Smooth muscle cell (in vitro differentiated cells): ENCODE measurements around the gene RNU1-3. TPM values are rescaled to one million over a fixed set of nuclear protein-coding genes. Genes with fewer than 3 reads are reported as not detected.
"Not testable (repeated sequence)": the region's sequence is repeated elsewhere in the genome, so short reads cannot be mapped to it uniquely, and the experiment has no call there.

Experiments used
- DNase-seq: peaks from one replicate; lab custom pipeline; 2025; ENCODE audit not compliant: unreplicated experiment; lab: John Stamatoyannopoulos, UW
- H2AFZ ChIP-seq: fragments of 200-600 bp; sonication (generic); 2 replicates; pipeline ENCODE4 v1.6.0; 2016; ENCODE audit warnings: antibody characterized with exemption, low read depth, mild to moderate bottlenecking
- H3F3A ChIP-seq: fragments of 200-600 bp; sonication (generic); 2 replicates; pipeline ENCODE4 v1.6.0; 2017; ENCODE audit warnings: antibody characterized with exemption, low read depth
- H3K27ac ChIP-seq: fragments of 200-600 bp; sonication (generic); 2 replicates; pipeline ENCODE4 v1.5.1; 2016; ENCODE audit warnings: low read depth, mild to moderate bottlenecking
- H3K27me3 ChIP-seq: fragments of 200-600 bp; sonication (generic); 2 replicates; pipeline ENCODE4 v1.6.1; 2016; ENCODE audit warnings: low read depth, mild to moderate bottlenecking
- H3K36me3 ChIP-seq: fragments of 200-600 bp; sonication (generic); 2 replicates; pipeline ENCODE4 v1.5.1; 2016; ENCODE audit warnings: low read depth
- H3K4me1 ChIP-seq: fragments of 200-600 bp; sonication (generic); 2 replicates; pipeline ENCODE4 v1.5.1; 2016; ENCODE audit warnings: low read depth
- H3K4me2 ChIP-seq: fragments of 200-600 bp; sonication (generic); 2 replicates; pipeline ENCODE4 v1.6.0; 2016; ENCODE audit warnings: mild to moderate bottlenecking
- H3K4me3 ChIP-seq: fragments of 200-600 bp; sonication (generic); 2 replicates; pipeline ENCODE4 v1.5.1; 2016; ENCODE audit warnings: mild to moderate bottlenecking
- H3K79me2 ChIP-seq: fragments of 200-600 bp; sonication (generic); 2 replicates; pipeline ENCODE4 v1.6.0; 2016; ENCODE audit warnings: low read depth, mild to moderate bottlenecking
- H3K9ac ChIP-seq: fragments of 200-600 bp; sonication (generic); 2 replicates; pipeline ENCODE4 v1.6.0; 2016; ENCODE audit warnings: low read depth
- H3K9me3 ChIP-seq: fragments of 200-600 bp; sonication (generic); replicated peaks from 2 replicates; pipeline ENCODE4 v1.5.1; 2016; ENCODE audit warnings: low read depth
- H4K20me1 ChIP-seq: fragments of 200-600 bp; sonication (generic); 2 replicates; pipeline ENCODE4 v1.6.0; 2016; ENCODE audit warnings: low read depth
- WGBS: methylation state at CpG from one replicate; pipeline ENCODE4 v1.1.7; 2016; ENCODE audit warnings: low lambda C conversion rate; 5-methylcytosine and 5-hydroxymethylcytosine counted together
- polyA plus RNA-seq: library from polyadenylated mRNA; unstranded; fragments of >200 nt; fragmentation: Nextera tagmentation; extraction: Ambion mirVana; gene quantifications from 2 replicates; pipeline ENCODE4 v1.2.1, GENCODE V29; 2016
- total RNA-seq: library from RNA; depleted of rRNA; stranded (reverse); fragments of >200 nt; gene quantifications from 2 replicates; pipeline ENCODE4 v1.2.3, GENCODE V29; 2014
- TF ChIP-seq, protein P1 (sequence below): fragments of 200-600 bp; sonication (generic); IDR thresholded peaks from 2 replicates; pipeline ENCODE4 v1.5.1; 2017; ENCODE audit warnings: borderline replicate concordance, mild to moderate bottlenecking, antibody characterized with exemption; ENCODE audit not compliant: insufficient read depth, poor library complexity, severe bottlenecking

The RNU1-3 gene
- total and polyA plus RNA-seq, 2 experiments from 2014 or later, result under 0.01 to 4.2 TPM

DNA sequence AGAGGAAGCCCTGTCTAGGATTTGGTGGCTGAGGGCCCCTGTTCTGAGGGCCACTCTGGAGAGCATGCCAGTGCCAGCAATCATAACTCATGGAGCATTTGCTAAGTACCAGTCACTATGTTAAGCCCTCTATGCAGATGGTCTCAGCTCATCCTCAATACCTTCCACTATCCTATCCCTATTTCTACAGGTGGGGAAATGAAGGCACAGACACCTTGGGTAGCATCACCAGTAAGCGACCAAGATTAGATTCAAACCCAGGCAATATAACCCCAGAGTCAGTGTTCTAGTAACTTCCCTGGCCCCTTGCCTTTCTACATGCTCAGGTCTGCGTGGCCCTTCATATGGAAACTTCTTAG lies 45.5 kb downstream of the RNU1-3 start:
- H4K20me1 ChIP-seq, result no peaks in the 10 kb centered on the region
- H3K36me3 ChIP-seq, result peaks cover 5% of the 10 kb centered on the region
- H3K79me2 ChIP-seq, result no peaks in the 10 kb centered on the region
- no peak overlapping the region for H2AFZ ChIP-seq
- H3K9me3 ChIP-seq, result no peaks in the 10 kb centered on the region
- no peak for DNase-seq
- H3K9ac ChIP-seq, result no peak overlapping the region
- H3K4me1 ChIP-seq, result peaks cover 18% of the 10 kb centered on the region
- no peaks in the 10 kb centered on the region for H3K27me3 ChIP-seq
- no peak overlapping the region for H3K27ac ChIP-seq
- TF ChIP-seq, protein P1, sequence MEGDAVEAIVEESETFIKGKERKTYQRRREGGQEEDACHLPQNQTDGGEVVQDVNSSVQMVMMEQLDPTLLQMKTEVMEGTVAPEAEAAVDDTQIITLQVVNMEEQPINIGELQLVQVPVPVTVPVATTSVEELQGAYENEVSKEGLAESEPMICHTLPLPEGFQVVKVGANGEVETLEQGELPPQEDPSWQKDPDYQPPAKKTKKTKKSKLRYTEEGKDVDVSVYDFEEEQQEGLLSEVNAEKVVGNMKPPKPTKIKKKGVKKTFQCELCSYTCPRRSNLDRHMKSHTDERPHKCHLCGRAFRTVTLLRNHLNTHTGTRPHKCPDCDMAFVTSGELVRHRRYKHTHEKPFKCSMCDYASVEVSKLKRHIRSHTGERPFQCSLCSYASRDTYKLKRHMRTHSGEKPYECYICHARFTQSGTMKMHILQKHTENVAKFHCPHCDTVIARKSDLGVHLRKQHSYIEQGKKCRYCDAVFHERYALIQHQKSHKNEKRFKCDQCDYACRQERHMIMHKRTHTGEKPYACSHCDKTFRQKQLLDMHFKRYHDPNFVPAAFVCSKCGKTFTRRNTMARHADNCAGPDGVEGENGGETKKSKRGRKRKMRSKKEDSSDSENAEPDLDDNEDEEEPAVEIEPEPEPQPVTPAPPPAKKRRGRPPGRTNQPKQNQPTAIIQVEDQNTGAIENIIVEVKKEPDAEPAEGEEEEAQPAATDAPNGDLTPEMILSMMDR, result no peak
- peaks cover 13% of the 10 kb centered on the region for H3F3A ChIP-seq
- WGBS, result 91% methylated on average over 2 of the region's 2 CpGs
- no peak overlapping the region for H3K4me3 ChIP-seq
- H3K4me2 ChIP-seq, result no peak overlapping the region

DNA sequence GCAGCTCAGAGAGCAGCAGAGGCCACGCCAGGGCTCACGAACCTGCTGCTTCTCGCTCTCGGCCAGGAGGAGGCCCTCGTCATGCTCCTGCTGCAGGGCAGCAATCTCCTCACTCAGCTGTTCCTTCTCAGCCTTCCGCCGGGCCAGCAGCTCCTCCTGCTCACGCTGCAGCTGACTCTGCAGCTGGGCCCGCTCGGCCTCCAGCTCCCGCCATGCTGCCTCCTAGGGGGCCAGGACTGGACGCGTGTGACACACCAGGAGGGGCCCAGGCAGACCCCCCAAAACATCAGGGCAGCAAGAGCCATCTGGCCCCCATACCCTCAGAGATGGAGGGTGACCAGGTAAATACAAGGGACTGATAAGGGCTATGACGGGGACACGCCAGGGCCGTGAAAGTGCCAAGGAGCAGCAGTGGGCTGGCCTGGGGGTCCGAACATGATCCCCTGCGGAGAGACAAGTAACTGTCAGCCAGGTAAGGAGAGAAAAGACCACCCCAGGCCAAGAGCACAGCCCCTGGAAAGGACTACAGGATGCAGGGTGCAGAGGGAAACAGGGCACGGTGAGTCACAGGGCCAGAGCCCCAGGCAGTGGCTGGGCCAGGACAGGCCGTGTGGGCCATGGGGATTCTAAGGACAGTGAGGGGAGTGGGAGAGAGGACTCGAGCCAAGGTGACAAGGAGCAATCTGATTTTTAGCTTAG lies 46.8 kb downstream of the RNU1-3 start:
- H3K4me2 ChIP-seq, H3K27ac ChIP-seq, H3K4me3 ChIP-seq, H3K9me3 ChIP-seq, H4K20me1 ChIP-seq, H2AFZ ChIP-seq, DNase-seq, H3K79me2 ChIP-seq, H3K27me3 ChIP-seq, H3K9ac ChIP-seq, H3K36me3 ChIP-seq: not testable (repeated sequence)
- H3F3A ChIP-seq, result peaks cover 13% of the 10 kb centered on the region
- WGBS, result 93% methylated on average over 21 of the region's 21 CpGs
- peaks cover 18% of the 10 kb centered on the region for H3K4me1 ChIP-seq

DNA sequence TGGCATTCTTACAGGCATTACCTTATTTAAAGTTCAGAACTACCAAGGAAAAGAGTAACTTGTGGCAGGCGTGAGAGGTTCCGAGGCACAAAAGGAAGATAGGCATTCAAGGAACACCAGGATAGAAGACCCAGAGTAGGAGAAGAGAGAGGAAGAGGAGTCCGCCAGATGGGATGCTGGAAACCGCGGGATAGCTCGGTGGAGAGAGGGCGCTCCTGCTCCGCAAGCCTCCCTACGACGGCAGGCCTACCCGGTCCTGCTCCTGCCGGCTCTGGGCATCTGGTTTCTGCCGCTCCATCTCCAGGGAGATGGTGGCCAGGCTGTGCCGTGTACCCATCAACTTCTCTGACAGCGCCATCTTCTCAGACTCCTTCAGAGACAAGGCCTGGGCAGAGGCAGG lies 48.0 kb downstream of the RNU1-3 start:
- Histone ChIP-seq H3K4me2 (no peak overlapping the region), H3K36me3 (no peaks in the 10 kb centered on the region), H3K79me2 (no peaks in the 10 kb centered on the region), H3K4me1 (peaks cover 24% of the 10 kb centered on the region), H3K9ac (no peak overlapping the region), H3K9me3 (no peaks in the 10 kb centered on the region), H2AFZ (no peak overlapping the region), H3K27me3 (no peaks in the 10 kb centered on the region), H3K4me3 (no peak overlapping the region), H4K20me1 (no peaks in the 10 kb centered on the region), H3F3A (peaks cover 13% of the 10 kb centered on the region), H3K27ac (no peak overlapping the region)
- WGBS, result 77% methylated on average over 15 of the region's 15 CpGs
- TF ChIP-seq, protein P1, result no peak
- DNase-seq, result no peak

DNA sequence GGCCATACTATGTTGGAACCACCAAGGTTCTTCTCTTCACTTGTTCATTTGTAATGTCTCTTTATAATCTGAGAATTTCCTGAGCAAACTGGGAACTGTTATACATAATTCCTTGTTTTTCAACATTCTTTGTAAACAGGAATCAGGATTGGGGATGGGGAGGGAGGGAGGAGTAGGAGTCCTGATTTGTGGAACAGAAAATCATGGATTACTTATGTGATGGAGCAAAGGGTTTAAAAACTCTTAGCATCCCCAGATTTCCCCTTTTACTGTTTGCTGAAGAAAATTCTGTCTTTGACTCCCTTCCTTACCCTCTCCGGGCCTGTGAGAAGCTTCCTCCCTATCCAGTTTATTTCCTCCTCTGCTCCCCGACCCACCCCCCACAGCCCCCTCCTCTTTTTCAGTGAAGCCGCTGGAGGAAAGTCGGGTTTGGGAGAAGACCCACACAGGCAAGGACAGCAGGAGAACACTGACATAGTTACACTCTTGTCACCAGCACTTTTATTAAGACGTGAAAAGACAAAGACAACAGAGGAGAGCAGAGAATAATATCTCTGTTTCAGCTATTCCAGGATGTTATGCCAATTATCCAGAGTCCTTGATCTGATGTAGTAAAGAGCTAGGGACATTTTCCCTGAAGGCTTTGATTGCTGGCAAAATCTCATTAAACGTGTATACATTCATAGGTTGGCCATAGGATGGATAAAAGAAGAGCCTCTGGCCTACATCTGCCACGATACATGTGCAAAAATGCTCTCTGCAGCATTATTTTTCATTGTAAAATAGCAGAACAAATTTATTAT lies 48.8 kb downstream of the RNU1-3 start:
- Histone ChIP-seq H4K20me1 (no peaks in the 10 kb centered on the region), H2AFZ (no peak overlapping the region), H3K4me1 (peaks cover 25% of the 10 kb centered on the region), H3K79me2 (no peaks in the 10 kb centered on the region), H3K9me3 (no peaks in the 10 kb centered on the region), H3K36me3 (no peaks in the 10 kb centered on the region), H3K27me3 (no peaks in the 10 kb centered on the region), H3F3A (peaks cover 11% of the 10 kb centered on the region), H3K4me2 (no peak overlapping the region), H3K9ac (no peak overlapping the region), H3K4me3 (no peak overlapping the region), H3K27ac (no peak overlapping the region)
- 92% methylated on average over 7 of the region's 7 CpGs for WGBS
- no peak for DNase-seq
- TF ChIP-seq, protein P1, result no peak
